ENCODE data around the gene HACL1. TPM values are rescaled to one million over a fixed set of nuclear protein-coding genes. Genes with fewer than 3 reads are reported as not detected.

Gene HACL1
- total and polyA plus RNA-seq, 10 of the 15 experiments (the other 5 are each of a cell fraction or from before 2014, with no cell fraction given) = 19.4 to 48.7 (median 30.1) TPM

DNA sequence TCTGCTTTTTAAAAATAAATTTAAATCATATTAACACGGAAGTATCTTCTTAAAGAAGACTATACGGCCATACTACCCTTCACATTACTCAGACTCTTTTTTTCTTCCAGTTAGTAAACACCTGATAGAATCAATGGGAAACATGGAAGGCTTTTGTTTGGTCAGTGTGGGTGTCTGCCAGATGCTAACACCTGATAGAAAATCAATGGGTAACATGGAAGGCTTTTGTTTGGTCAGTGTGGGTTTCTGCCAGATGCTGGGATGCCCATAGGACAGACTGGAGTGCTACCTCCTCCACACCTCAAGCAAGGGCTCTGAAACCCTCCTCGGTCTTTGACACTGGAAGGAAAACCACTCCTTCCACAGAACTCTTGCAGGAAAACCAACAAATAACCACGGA is 29.2 kb downstream of the HACL1 start:
- Histone ChIP-seq H3K4me1 (ENCODE audit: control insufficient read depth, insufficient read depth, low read length) (peaks cover 3% of the 10 kb centered on the region), H4K20me1 (ENCODE audit: control insufficient read depth, insufficient read depth) (no peaks in the 10 kb centered on the region), H3K36me3 (ENCODE audit: control insufficient read depth in 2 of 2, insufficient read depth in 2 of 2, low read length in 1 of 2) (peaks cover 5 to 6% of the 10 kb centered on the region in 2 experiments), H3K9me3 (replicated peaks; ENCODE audit: control insufficient read depth, insufficient read depth, low read length) (no peaks in the 10 kb centered on the region), H3K4me2 (ENCODE audit: control insufficient read depth, insufficient read depth) (no peak overlapping the region), H3K27ac (ENCODE audit: control insufficient read depth, insufficient read depth) (no peak overlapping the region), H3K9ac (ENCODE audit: control insufficient read depth, insufficient read depth, low read length) (no peak overlapping the region), H3K79me2 (ENCODE audit: control insufficient read depth, insufficient read depth, low read length) (no peaks in the 10 kb centered on the region), H3K4me3 (no peak overlapping the region), H2AFZ (ENCODE audit: control insufficient read depth, low read depth, low read length) (no peak overlapping the region), H3K27me3 (replicated peaks in 1 of 2; ENCODE audit: control insufficient read depth in 2 of 2, insufficient read depth in 2 of 2, low read length in 1 of 2) (no peaks in the 10 kb centered on the region)
- intact Hi-C loops (cut with micrococcal nuclease; ENCODE audit: unreplicated experiment) (no loop called here), in situ Hi-C loops (cut with MboI) (no loop called here)
- ChIA-PET SMC1A (ENCODE audit: uncharacterized antibody, unreplicated experiment) (no interaction called here), RAD21 (ENCODE audit: unreplicated experiment) (no interaction called here), CTCF (interaction anchor here (2.0 kb wide), 1 partner anchor 14 kb away, joined by 8 read pairs; no protein-coding TSS in a partner anchor), POLR2A (interaction anchor here (0.7 kb wide), 1 partner anchor 58 kb away, joined by 4 read pairs; no protein-coding TSS in a partner anchor)
- no peak for FAIRE-seq
- no peak for DNase-seq (ENCODE audit: low read depth, low spot score)
- ATAC-seq = no peak
- 64% methylated on average over 4 of the region's 4 CpGs for WGBS (ENCODE audit: insufficient coverage, insufficient replicate concordance, low lambda C conversion rate, missing lambda C conversion rate)
- no peak for TF ChIP-seq ZNF24 (IDR thresholded peaks at IDR 0.05)
- TF ChIP-seq CBFB (IDR thresholded peaks at IDR 0.05; ENCODE audit: low read depth) = no peak
- no peak for TF ChIP-seq HCFC1 (IDR thresholded peaks at IDR 0.05; ENCODE audit: low read length)
- TF ChIP-seq CHD2 (IDR thresholded peaks at IDR 0.05; ENCODE audit: borderline replicate concordance, low read depth, low read length) = no peak
- TF ChIP-seq JUNB (IDR thresholded peaks at IDR 0.05) = no peak
- no peak for TF ChIP-seq MYC (IDR thresholded peaks at IDR 0.05; ENCODE audit: insufficient read depth, insufficient read length, insufficient replicate concordance, low read length, severe bottlenecking)
- no peak for TF ChIP-seq ELK1 (IDR thresholded peaks at IDR 0.05; ENCODE audit: low read depth, low read length)
- no peak for TF ChIP-seq ZNF217 (IDR thresholded peaks at IDR 0.05)
- no peak for TF ChIP-seq POLR2AphosphoS2 (IDR thresholded peaks at IDR 0.05; ENCODE audit: low read depth, low read length)
- TF ChIP-seq PAX8 (IDR thresholded peaks at IDR 0.05) = no peak
- no peak for TF ChIP-seq DPF2 (IDR thresholded peaks at IDR 0.05)
- TF ChIP-seq ZNF274 (IDR thresholded peaks at IDR 0.05; ENCODE audit: insufficient read depth, insufficient read length) = no peak
- TF ChIP-seq, protein P1, sequence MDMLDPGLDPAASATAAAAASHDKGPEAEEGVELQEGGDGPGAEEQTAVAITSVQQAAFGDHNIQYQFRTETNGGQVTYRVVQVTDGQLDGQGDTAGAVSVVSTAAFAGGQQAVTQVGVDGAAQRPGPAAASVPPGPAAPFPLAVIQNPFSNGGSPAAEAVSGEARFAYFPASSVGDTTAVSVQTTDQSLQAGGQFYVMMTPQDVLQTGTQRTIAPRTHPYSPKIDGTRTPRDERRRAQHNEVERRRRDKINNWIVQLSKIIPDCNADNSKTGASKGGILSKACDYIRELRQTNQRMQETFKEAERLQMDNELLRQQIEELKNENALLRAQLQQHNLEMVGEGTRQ (IDR thresholded peaks at IDR 0.05; ENCODE audit: borderline replicate concordance, low read depth, low read length) = no peak
- TF ChIP-seq GABPA (IDR thresholded peaks at IDR 0.05; ENCODE audit: low read depth) = no peak
- no peak for TF ChIP-seq NR2C1 (IDR thresholded peaks at IDR 0.05)
- BruUV-seq (replicated peaks) = no TSS peak

Data from GM12878 (cell line).